HG02610 (cell line): ENCODE measurements around the gene LOXL3.
A peak's percentile ranks its signal among the peaks of the same experiment; 100 is the strongest.

Source experiments
- ATAC-seq: cut with Tn5 transposase; IDR thresholded peaks from one replicate; pipeline ENCODE4 v1.9.1; 2021; ENCODE audit warnings: mild to moderate bottlenecking, moderate library complexity; ENCODE audit not compliant: unreplicated experiment

LOXL3 gene

GRCh38 chr2:74529357-74530238 is 24.1 kb downstream of the LOXL3 start, which contains the start of the genes AUP1 and HTRA2:
AUP1 (minus strand) TSS chr2:74529706; CDS start chr2:74529629, 77 bp downstream.
HTRA2 (plus strand) TSS chr2:74529933; CDS start chr2:74530007, 74 bp downstream.
- peak; percentile 79 for ATAC-seq

DNA sequence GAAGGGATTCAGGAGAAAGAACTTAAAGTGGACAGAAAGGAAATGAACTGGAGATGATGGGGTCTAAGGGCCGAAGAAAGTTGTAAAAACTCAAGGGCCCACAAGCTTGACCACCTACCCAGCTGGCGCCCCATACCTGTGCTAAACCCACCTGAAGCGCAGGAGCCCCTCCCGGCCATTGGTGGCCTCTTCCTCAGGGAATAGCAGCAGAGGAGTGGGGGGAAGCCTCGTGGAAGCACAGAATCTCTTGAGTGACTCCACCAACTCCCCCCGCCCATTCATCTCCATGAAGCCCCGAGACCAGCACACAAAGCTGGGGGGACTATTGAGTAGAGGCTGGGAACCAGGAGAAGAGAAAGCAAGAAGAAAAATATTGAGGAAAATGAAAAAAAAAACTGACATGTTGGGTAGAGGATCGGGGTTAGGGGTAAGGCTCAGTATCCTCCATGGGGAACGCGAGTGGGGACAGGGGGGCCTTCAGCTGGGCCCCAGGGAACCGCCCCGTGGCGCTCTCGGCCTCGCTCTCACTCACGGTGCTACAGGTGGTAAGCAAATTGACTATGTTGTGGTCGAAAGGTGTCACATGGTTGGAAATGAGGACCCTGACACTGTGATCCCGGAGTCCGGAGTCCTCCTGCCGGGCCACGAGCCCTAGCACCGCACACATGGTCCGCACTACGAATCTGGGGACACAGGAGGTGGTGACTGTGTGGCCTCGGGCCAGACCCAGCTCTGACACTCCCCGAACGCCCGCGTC is 25.0 kb downstream of the LOXL3 start:
- peak; percentile 1 for ATAC-seq

DNA sequence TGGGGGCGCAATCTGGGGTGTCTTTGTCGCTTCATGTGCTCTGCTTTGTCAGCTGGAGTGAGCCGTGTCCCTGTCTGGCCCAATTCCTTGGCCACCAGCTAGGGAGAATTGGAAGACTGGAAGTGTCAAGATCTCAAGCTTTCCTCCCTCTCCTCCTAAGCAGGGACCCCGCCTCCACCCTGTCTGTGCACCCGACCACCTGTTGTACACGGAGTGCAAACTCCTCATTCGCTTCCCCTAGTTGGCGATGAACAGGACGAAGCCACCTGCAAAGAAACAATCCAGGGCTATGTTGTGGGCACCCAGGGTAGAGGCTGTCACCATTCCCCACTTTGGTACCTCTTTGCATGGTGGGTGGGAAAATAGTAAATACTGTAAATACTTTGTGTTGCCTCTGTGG is 26.0 kb downstream of the LOXL3 start:
- ATAC-seq, result no peak

GRCh38 chr2:74526649-74527230 is 27.0 kb downstream of the LOXL3 start:
- no peak for ATAC-seq

DNA sequence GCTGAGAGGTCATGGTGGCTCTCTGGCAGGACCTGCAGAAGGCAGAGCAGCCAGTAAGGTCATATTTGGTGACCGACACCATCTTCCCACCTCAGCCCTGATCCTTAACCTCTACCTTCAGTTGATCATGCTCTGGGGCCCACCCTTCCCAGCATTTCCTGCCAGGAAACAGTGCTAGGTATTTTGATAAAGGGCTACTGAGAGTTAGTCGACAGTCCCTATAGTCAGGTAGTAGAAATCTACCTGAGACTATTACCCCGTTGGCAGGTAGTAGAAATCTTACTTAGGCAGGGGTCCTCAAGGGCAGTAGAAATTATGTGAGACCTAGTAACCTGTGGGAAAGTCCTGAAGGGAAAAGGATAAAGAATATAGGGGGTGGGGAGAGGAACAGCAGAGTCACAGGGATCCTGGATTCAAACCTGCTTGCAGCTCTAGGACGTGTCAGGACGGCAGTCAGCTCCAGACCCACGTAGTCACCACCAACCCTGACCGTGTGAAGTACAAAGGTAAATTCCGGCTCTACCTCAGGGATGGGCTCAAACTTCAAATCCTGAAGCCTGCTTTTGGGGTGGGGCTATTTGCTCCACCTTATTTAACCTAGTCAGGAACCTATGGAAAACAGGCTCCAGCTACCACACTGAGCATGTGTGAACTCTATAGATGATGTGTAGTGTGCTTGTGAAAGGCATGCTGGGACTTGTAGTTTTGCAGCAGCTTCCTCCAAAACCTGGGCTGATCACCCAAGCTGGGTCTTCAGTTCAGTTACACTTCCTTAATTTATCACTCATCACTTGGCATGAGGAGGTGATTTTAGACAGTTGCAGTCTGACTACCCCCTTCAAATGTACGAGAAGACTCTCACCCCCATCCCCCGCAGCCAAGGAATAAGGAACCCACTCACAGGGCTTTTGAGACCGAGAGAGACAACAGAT is 27.8 kb downstream of the LOXL3 start, which contains the start of gene DQX1:
DQX1 (minus strand) TSS at position 515 of the 932 bp plus-strand sequence; CDS start at position 13, 502 bp downstream.
- peak; percentile 24 for ATAC-seq

DNA sequence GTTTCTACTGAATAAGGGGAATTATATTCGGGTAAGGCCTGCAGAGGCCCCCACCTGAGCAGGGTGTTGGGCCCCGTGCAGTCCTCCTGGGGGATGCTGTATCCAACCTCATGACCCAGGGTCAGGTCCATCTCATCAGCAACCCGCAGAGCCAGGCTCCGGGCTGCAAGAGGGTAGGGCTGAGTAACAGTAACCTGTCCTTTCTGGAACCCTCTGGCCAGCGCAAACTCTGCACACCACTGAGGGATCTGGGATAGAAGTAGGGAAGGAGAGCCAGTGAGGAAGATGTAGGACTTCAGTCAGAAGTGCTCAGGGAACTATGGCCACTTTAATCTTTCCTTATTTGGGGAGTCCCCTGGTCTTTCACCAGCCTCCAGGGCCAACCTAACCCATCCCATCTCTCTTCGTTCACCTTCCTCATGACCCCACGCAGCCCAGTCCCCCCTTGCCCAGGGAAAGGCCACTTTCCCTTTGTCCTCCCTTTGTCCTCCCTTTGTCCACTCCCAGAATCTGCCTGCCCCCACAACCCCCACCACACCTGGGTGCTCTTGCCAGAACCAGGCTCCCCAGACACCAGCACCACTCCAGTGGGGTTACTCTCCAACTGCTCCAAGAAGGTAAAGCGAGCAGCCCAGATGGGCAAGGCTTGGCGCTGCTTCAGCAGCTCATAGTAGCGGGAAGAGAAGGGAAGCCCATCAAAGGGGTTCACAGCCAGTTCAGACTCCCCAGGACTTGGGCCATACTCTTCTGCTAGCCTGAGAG is 28.6 kb downstream of the LOXL3 start:
- no peak for ATAC-seq

DNA sequence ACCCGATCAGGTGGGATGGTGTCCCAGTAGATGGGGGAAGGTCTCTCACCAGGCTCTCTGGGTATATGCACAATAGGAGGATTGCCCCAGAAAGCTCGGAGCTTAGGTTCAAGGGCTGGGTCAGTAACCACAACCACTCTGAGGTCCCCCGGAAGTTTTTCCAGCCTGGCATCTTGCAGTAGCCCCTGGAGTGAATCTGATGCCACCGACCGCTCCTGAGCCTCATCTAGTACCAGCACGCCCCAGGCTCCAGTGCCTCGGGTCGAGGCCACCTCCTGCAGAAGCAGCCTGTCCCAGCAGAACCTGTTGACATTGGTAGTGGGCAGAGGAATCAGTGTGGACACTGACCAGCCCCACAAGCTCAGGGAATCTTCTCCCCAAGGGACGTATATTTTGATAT is 29.7 kb downstream of the LOXL3 start:
- no peak for ATAC-seq

GRCh38 chr2:74522516-74522915 is 31.2 kb downstream of the LOXL3 start:
- no peak for ATAC-seq

DNA sequence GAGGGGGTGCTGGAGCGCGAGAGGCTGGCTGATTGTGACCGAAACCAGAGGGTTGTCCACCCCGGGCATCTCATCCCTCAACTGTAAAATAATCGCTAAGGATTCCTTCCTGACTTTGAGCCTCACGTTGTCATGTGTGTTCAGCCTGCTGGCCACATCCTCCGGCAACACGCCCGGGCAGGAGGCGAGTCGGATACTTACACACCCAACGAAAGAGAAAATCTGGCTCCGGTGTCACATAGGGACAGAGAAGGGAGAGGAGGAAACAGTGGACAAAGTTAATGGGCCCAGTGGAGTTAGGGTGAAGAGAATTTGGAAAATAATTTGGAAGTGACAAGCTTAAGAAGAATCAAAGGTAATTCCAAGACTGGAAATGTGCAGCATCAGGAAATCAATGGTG is 37.1 kb downstream of the LOXL3 start:
- ATAC-seq, result no peak

GRCh38 chr2:74515981-74516633 is 37.6 kb downstream of the LOXL3 start:
- ATAC-seq, result peak; percentile 61

- no peak for ATAC-seq
Observed at GRCh38 chr2:74515271-74515980, 38.3 kb downstream of the LOXL3 start.

- ATAC-seq, result no peak
Observed at GRCh38 chr2:74514368-74515270, 39.1 kb downstream of the LOXL3 start, which contains the start of gene TLX2. TLX2 (plus strand) TSS chr2:74514450; CDS start chr2:74514807, 357 bp downstream.

DNA sequence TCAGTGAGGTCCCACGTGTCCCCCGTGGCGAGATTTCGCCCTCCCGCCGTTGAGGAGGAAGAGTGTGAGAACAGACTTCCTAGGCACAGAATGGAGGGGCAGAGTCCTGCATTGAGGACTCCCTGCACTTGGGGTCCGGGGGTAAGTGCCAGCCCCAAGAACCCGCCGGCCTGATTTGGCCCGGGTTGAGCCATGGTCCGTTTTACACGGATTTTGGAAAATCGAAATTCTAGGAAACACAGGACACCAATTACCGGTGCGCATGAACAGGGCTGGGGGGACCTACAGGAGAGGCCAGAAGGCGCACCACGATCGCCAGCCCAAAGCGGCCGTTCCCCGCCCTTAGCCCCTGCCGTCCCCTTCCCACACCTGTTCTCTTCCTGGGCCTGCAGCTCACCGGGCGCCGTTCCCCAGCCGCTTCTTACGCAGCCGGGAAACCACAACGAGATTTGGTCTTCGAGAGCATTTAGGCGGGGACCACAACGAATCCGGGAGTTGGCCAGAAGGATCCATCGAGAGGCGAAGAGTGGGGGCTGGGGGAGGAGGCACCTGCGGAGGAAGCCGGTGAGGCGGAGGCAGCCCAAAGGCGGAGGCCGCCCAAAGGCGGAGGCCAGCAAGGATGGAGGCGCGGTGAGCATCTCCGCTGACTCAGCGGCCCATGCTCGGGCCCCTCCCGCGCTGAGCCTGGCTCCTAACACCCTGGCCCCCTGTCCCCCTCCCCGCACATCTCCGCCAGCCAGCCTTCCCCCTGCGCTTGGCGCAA is 40.0 kb downstream of the LOXL3 start:
- ATAC-seq, result no peak

GRCh38 chr2:74512744-74513604 is 40.8 kb downstream of the LOXL3 start:
- no peak for ATAC-seq
